DMS114 treated with DMSO at 0.1 percent for 48 hours (cell line): ENCODE data around the gene ZC2HC1B.
A peak's percentile ranks its signal among the peaks of the same experiment; 100 is the strongest.
"Not testable (repeated sequence)": the region's sequence is repeated elsewhere in the genome, so short reads cannot be mapped to it uniquely, and the experiment has no call there.

Experiments used
- DNase-seq: peaks from one replicate; lab custom pipeline; 2025; ENCODE audit not compliant: unreplicated experiment; lab: John Stamatoyannopoulos, UW

ZC2HC1B gene

GRCh38 chr6:143864234-143864633 lies at the start of gene ZC2HC1B:
ZC2HC1B (plus strand) TSS chr6:143864474; CDS start chr6:143864540, 66 bp downstream.
- no peak for DNase-seq

- DNase-seq: no peak
Observed at GRCh38 chr6:143817621-143818020, 46.7 kb upstream of the ZC2HC1B start.

- DNase-seq: no peak
Observed at GRCh38 chr6:143821359-143821758, 42.9 kb upstream of the ZC2HC1B start.

- no peak for DNase-seq
Observed at GRCh38 chr6:143822584-143823024, 41.7 kb upstream of the ZC2HC1B start.

GRCh38 chr6:143823548-143823947 lies 40.7 kb upstream of the ZC2HC1B start:
- no peak for DNase-seq

GRCh38 chr6:143828572-143828971 lies 35.7 kb upstream of the ZC2HC1B start:
- no peak for DNase-seq

- no peak for DNase-seq
Observed at GRCh38 chr6:143836150-143836549, 28.1 kb upstream of the ZC2HC1B start.

- DNase-seq: no peak
Observed at GRCh38 chr6:143838395-143838794, 25.9 kb upstream of the ZC2HC1B start.

GRCh38 chr6:143839196-143839595 lies 25.1 kb upstream of the ZC2HC1B start:
- no peak for DNase-seq

GRCh38 chr6:143840595-143841265 lies 23.5 kb upstream of the ZC2HC1B start:
- DNase-seq: no peak

- no peak for DNase-seq
Observed at GRCh38 chr6:143842461-143842901, 21.8 kb upstream of the ZC2HC1B start.

- DNase-seq: peak; percentile 79
Observed at GRCh38 chr6:143842902-143843676, 21.2 kb upstream of the ZC2HC1B start, which contains the start of gene LTV1. LTV1 (plus strand) TSS chr6:143843338; CDS start chr6:143843478, 140 bp downstream.

GRCh38 chr6:143843677-143843999 lies 20.6 kb upstream of the ZC2HC1B start:
- DNase-seq: no peak

- no peak for DNase-seq
Observed at GRCh38 chr6:143844006-143844405, 20.3 kb upstream of the ZC2HC1B start.

GRCh38 chr6:143845033-143845432 lies 19.2 kb upstream of the ZC2HC1B start:
- no peak for DNase-seq

- DNase-seq: not testable (repeated sequence)
Observed at GRCh38 chr6:143851706-143852105, 12.6 kb upstream of the ZC2HC1B start.

- DNase-seq: not testable (repeated sequence)
Observed at GRCh38 chr6:143855057-143855456, 9.2 kb upstream of the ZC2HC1B start.

- DNase-seq: not testable (repeated sequence)
Observed at GRCh38 chr6:143856762-143857161, 7.5 kb upstream of the ZC2HC1B start.

- DNase-seq: no peak
Observed at GRCh38 chr6:143857651-143858050, 6.6 kb upstream of the ZC2HC1B start.

GRCh38 chr6:143859891-143860660 lies 4.2 kb upstream of the ZC2HC1B start:
- DNase-seq: no peak

- no peak for DNase-seq
Observed at GRCh38 chr6:143863771-143864170, 503 bp upstream of the ZC2HC1B start.

GRCh38 chr6:143867236-143867635 lies 3.0 kb downstream of the ZC2HC1B start:
- no peak for DNase-seq
